ENCODE results near the gene ARFGEF3. TPM values are rescaled to one million over a fixed set of nuclear protein-coding genes. Genes with fewer than 3 reads are reported as not detected.

Gene ARFGEF3
- total RNA-seq, 3 donors from 2014 or later (not counting 1 experiment from before 2014, with no cell fraction given) = 0.05 to 0.09 TPM; not detected in 1

GRCh38 chr6:138296381-138296780 is 134.6 kb downstream of the ARFGEF3 start:
- H3K36me3 Mint-ChIP-seq = no peaks in the 10 kb centered on the region
- ATAC-seq = no peak
- WGBS (ENCODE audit: insufficient coverage) = 90% methylated on average over 8 of the region's 9 CpGs
- H3K4me1 ChIP-seq (ENCODE audit: control insufficient read depth, insufficient read depth, low read length) = no peaks in the 10 kb centered on the region
- no peak for DNase-seq
- H3K4me3 Mint-ChIP-seq = no peak overlapping the region
- no peak overlapping the region for H3K27ac ChIP-seq (ENCODE audit: low read length)
- no peak overlapping the region for H3K4me3 ChIP-seq (ENCODE audit: low read length)
- no peak overlapping the region for H3K27ac Mint-ChIP-seq
- intact Hi-C loops (cut with micrococcal nuclease) = no loop called here
- no peaks in the 10 kb centered on the region for H3K27me3 ChIP-seq (ENCODE audit: control insufficient read depth, insufficient read depth, low read length)
- no peak for TF ChIP-seq CTCF (IDR thresholded peaks at IDR 0.05)
- H3K9me3 Mint-ChIP-seq = no peaks in the 10 kb centered on the region
- peaks cover 0 to 7% of the 10 kb centered on the region in 2 donors for H3K4me1 Mint-ChIP-seq
- peaks cover 2 to 12% of the 10 kb centered on the region in 2 donors for H3K27me3 Mint-ChIP-seq (ENCODE audit: low read depth in 2 of 2)
- no peaks in the 10 kb centered on the region for H3K9me3 ChIP-seq (ENCODE audit: control insufficient read depth, insufficient read depth, low read length)
- H3K36me3 ChIP-seq (ENCODE audit: control insufficient read depth, insufficient read depth, low read length) = no peaks in the 10 kb centered on the region

GRCh38 chr6:138296786-138297185 is 135.0 kb downstream of the ARFGEF3 start:
- Histone ChIP-seq H3K36me3 (ENCODE audit: control insufficient read depth, insufficient read depth, low read length) (no peaks in the 10 kb centered on the region), H3K4me3 (ENCODE audit: low read length) (no peak overlapping the region), H3K27me3 (ENCODE audit: control insufficient read depth, insufficient read depth, low read length) (no peaks in the 10 kb centered on the region), H3K27ac (ENCODE audit: low read length) (no peak overlapping the region), H3K4me1 (ENCODE audit: control insufficient read depth, insufficient read depth, low read length) (no peaks in the 10 kb centered on the region), H3K9me3 (ENCODE audit: control insufficient read depth, insufficient read depth, low read length) (no peaks in the 10 kb centered on the region)
- no peaks in the 10 kb centered on the region for H3K36me3 Mint-ChIP-seq
- H3K4me3 Mint-ChIP-seq = no peak overlapping the region
- no peaks in the 10 kb centered on the region for H3K9me3 Mint-ChIP-seq
- intact Hi-C loops (cut with micrococcal nuclease) = no loop called here
- H3K27me3 Mint-ChIP-seq (ENCODE audit: low read depth in 2 of 2) = peaks cover 5 to 16% of the 10 kb centered on the region in 2 donors
- ATAC-seq (no peak), DNase-seq (no peak)
- peaks cover 0 to 7% of the 10 kb centered on the region in 2 donors for H3K4me1 Mint-ChIP-seq
- no peak for TF ChIP-seq CTCF (IDR thresholded peaks at IDR 0.05)
- WGBS (ENCODE audit: insufficient coverage) = 96% methylated on average over 7 of the region's 7 CpGs
- H3K27ac Mint-ChIP-seq = no peak overlapping the region

- Histone ChIP-seq H3K4me1 (ENCODE audit: control insufficient read depth, insufficient read depth, low read length) (no peaks in the 10 kb centered on the region), H3K36me3 (ENCODE audit: control insufficient read depth, insufficient read depth, low read length) (no peaks in the 10 kb centered on the region), H3K27ac (ENCODE audit: low read length) (no peak overlapping the region), H3K27me3 (ENCODE audit: control insufficient read depth, insufficient read depth, low read length) (no peaks in the 10 kb centered on the region), H3K9me3 (ENCODE audit: control insufficient read depth, insufficient read depth, low read length) (no peaks in the 10 kb centered on the region), H3K4me3 (ENCODE audit: low read length) (no peak overlapping the region)
- Mint-ChIP-seq H3K9me3 (no peaks in the 10 kb centered on the region), H3K36me3 (no peaks in the 10 kb centered on the region), H3K4me3 (no peak overlapping the region), H3K4me1 (peaks cover 0 to 7% of the 10 kb centered on the region in 2 donors), H3K27me3 (ENCODE audit: low read depth in 2 of 2) (peaks cover 10 to 26% of the 10 kb centered on the region in 2 donors), H3K27ac (no peak overlapping the region)
- TF ChIP-seq CTCF (IDR thresholded peaks at IDR 0.05) = no peak
- 95% methylated on average over 1 of the region's 1 CpG for WGBS (ENCODE audit: insufficient coverage)
- ATAC-seq = no peak
- no peak for DNase-seq
- intact Hi-C loops (cut with micrococcal nuclease) = no loop called here
These were observed 136.1 kb downstream of the ARFGEF3 start for GRCh38 chr6:138297761-138298298.

- H3K27ac Mint-ChIP-seq = no peak overlapping the region
- H3K27me3 Mint-ChIP-seq (ENCODE audit: low read depth in 2 of 2) = peaks cover 10 to 32% of the 10 kb centered on the region in 2 donors
- Histone ChIP-seq H3K4me3 (ENCODE audit: low read length) (no peak overlapping the region), H3K4me1 (ENCODE audit: control insufficient read depth, insufficient read depth, low read length) (no peaks in the 10 kb centered on the region), H3K36me3 (ENCODE audit: control insufficient read depth, insufficient read depth, low read length) (no peaks in the 10 kb centered on the region), H3K9me3 (ENCODE audit: control insufficient read depth, insufficient read depth, low read length) (no peaks in the 10 kb centered on the region), H3K27ac (ENCODE audit: low read length) (no peak overlapping the region), H3K27me3 (ENCODE audit: control insufficient read depth, insufficient read depth, low read length) (no peaks in the 10 kb centered on the region)
- no peaks in the 10 kb centered on the region for H3K9me3 Mint-ChIP-seq
- H3K36me3 Mint-ChIP-seq = no peaks in the 10 kb centered on the region
- ATAC-seq (no peak), DNase-seq (no peak)
- TF ChIP-seq CTCF (IDR thresholded peaks at IDR 0.05) = no peak
- no peak overlapping the region for H3K4me3 Mint-ChIP-seq
- H3K4me1 Mint-ChIP-seq = peaks cover 0 to 7% of the 10 kb centered on the region in 2 donors
- WGBS (ENCODE audit: insufficient coverage) = 80% methylated on average over 1 of the region's 4 CpGs
- intact Hi-C loops (cut with micrococcal nuclease) = no loop called here
These were observed 138.7 kb downstream of the ARFGEF3 start for GRCh38 chr6:138300469-138300868.

All from natural killer cell (primary cell).